Lung (tissue), 12 donors: ENCODE results near the gene RREB1. TPM values are rescaled to one million over a fixed set of nuclear protein-coding genes. Genes with fewer than 3 reads are reported as not detected.

Experiments
- ATAC-seq: fragments of 200-7000 bp; cut with Tn5 transposase; one replicate; pipeline ENCODE4 v1.9.1; 2020; ENCODE audit warnings: moderate number of reproducible peaks; ENCODE audit not compliant: insufficient read depth, low FRiP score
- DNase-seq, 3 donors: peaks; one replicate each; pipeline ENCODE4 v3.0.0-alpha.2; 2013 to 2017
- H3K27ac ChIP-seq, 2 donors: one replicate each; pipeline ENCODE4 v1.5.1; 2013; ENCODE audit warnings: mild to moderate bottlenecking in 2 of 2, moderate library complexity in 2 of 2, control low read depth in 1 of 2, inconsistent platforms in 1 of 2, low read depth in 1 of 2, low read length in 1 of 2
- H3K27me3 ChIP-seq, 3 donors: one replicate each; pipeline ENCODE4 v1.5.1; 2013; ENCODE audit warnings: low read length in 2 of 3; ENCODE audit not compliant: control insufficient read depth in 3 of 3, insufficient read depth in 3 of 3
- H3K36me3 ChIP-seq, 4 donors: one replicate each; pipeline ENCODE4 v1.5.1; 2013; ENCODE audit warnings: low read length in 4 of 4, mild to moderate bottlenecking in 1 of 4, moderate library complexity in 1 of 4; ENCODE audit not compliant: control insufficient read depth in 4 of 4, insufficient read depth in 4 of 4
- H3K4me1 ChIP-seq, 5 donors: one replicate each; pipeline ENCODE4 v1.5.1; 2013; ENCODE audit warnings: low read length in 5 of 5, mild to moderate bottlenecking in 2 of 5, moderate library complexity in 1 of 5; ENCODE audit not compliant: control insufficient read depth in 5 of 5, insufficient read depth in 5 of 5
- H3K4me3 ChIP-seq: one replicate; pipeline ENCODE4 v1.5.1; 2013; ENCODE audit warnings: mild to moderate bottlenecking, control low read depth, moderate library complexity
- H3K9ac ChIP-seq, 2 donors: one replicate each; pipeline ENCODE4 v1.5.1; 2013; ENCODE audit warnings: low read length in 2 of 2, control low read depth in 1 of 2; ENCODE audit not compliant: insufficient read depth in 1 of 2
- H3K9me3 ChIP-seq, 4 donors: one replicate each; pipeline ENCODE4 v1.5.1; 2013; ENCODE audit warnings: low read length in 3 of 4, mild to moderate bottlenecking in 1 of 4, moderate library complexity in 1 of 4; ENCODE audit not compliant: control insufficient read depth in 4 of 4, insufficient read depth in 3 of 4
- CTCF ChIP-seq: IDR thresholded peaks from 2 replicates; pipeline ENCODE4 v1.5.1; 2012; ENCODE audit warnings: mild to moderate bottlenecking; ENCODE audit errors: control extremely low read depth, extremely low read depth
- WGBS, 2 donors: extraction: QIAGEN DNeasy Blood & Tissue Kit; methylation state at CpG; one replicate each; pipeline ENCODE4 v1.1.7; 2013; 5-methylcytosine and 5-hydroxymethylcytosine counted together
- polyA plus RNA-seq, 2 donors: library from polyadenylated mRNA; stranded (reverse); fragments of 200-250 nt; gene quantifications; one replicate each; pipeline ENCODE4 v1.2.1, GENCODE V29; 2013
- total RNA-seq, 2 donors: library from RNA; depleted of rRNA in 1 of 2; stranded (reverse); fragments of >200 nt in 1 of 2; gene quantifications; one replicate each; pipeline ENCODE4 v1.2.1, GENCODE V29; 2014 to 2021
- donor health status: control.
- donor health status: control.
- donor health status: Bipolar disorder and iron deficiency.
- donor health status: healthy.
- donor health status: DM: yes; HTN: yes; CAD: no.

RREB1 gene
- total and polyA plus RNA-seq, 4 donors = 8.9 to 54.7 (median 31.1) TPM

GRCh38 chr6:7112171-7112570 is 4.4 kb downstream of the RREB1 start:
- ATAC-seq = no peak
- Histone ChIP-seq H3K27me3 (no peaks in the 10 kb centered on the region), H3K36me3 (no peaks in the 10 kb centered on the region), H3K27ac (no peak overlapping the region), H3K9me3 (no peaks in the 10 kb centered on the region), H3K4me1 (peaks cover 7 to 57% (median 26%) of the 10 kb centered on the region in 5 donors), H3K9ac (no peak overlapping the region), H3K4me3 (no peak overlapping the region)
- TF ChIP-seq CTCF = no peak
- DNase-seq = no peak

- ATAC-seq (peak; percentile 2), DNase-seq (peak in 2 of 3 donors; percentile 30 to 45)
- H3K27me3 ChIP-seq = no peaks in the 10 kb centered on the region
- H3K9me3 ChIP-seq = no peaks in the 10 kb centered on the region
- peak overlapping the region in 1 of 2 donors; percentile 55 for H3K9ac ChIP-seq
- peak overlapping the region in 1 of 2 donors; percentile 47 for H3K27ac ChIP-seq
- no peak overlapping the region for H3K4me3 ChIP-seq
- H3K4me1 ChIP-seq = peaks cover 7 to 57% (median 26%) of the 10 kb centered on the region in 5 donors
- WGBS, 2 donors = 20 to 27% methylated on average over 15 of the region's 15 CpGs
- no peak for TF ChIP-seq CTCF
- H3K36me3 ChIP-seq = no peaks in the 10 kb centered on the region
These were observed 5.1 kb downstream of the RREB1 start for GRCh38 chr6:7112741-7113313.

GRCh38 chr6:7114744-7115458 is 7.1 kb downstream of the RREB1 start:
- no peak overlapping the region for H3K4me3 ChIP-seq
- no peaks in the 10 kb centered on the region for H3K9me3 ChIP-seq
- no peak for ATAC-seq
- 36 to 48% methylated on average over 9 of the region's 9 CpGs for WGBS, 2 donors
- no peaks in the 10 kb centered on the region for H3K36me3 ChIP-seq
- H3K4me1 ChIP-seq = peaks cover 12 to 56% (median 24%) of the 10 kb centered on the region in 5 donors
- no peak overlapping the region for H3K9ac ChIP-seq
- DNase-seq = peak; percentile 75 to 88 (median 84)
- H3K27ac ChIP-seq = peak overlapping the region in 1 of 2 donors; percentile 48
- H3K27me3 ChIP-seq = no peaks in the 10 kb centered on the region
- TF ChIP-seq CTCF = no peak
